Measurements from ENCODE around the gene FBH1. TPM values are rescaled to one million over a fixed set of nuclear protein-coding genes. Genes with fewer than 3 reads are reported as not detected.
A peak's percentile ranks its signal among the peaks of the same experiment; 100 is the strongest.

Gene FBH1
- total RNA-seq, 4 donors from 2014 or later = 62.6 to 96.9 (median 68.2) TPM

GRCh38 chr10:5882961-5883360 lies 7.1 kb upstream of the FBH1 start:
- H3K4me1 ChIP-seq = peaks cover 4 to 10% of the 10 kb centered on the region in 2 donors
- H3K27ac ChIP-seq = no peak overlapping the region
- H3K9me3 ChIP-seq = no peaks in the 10 kb centered on the region
- ATAC-seq (no peak), DNase-seq (no peak)
- no peaks in the 10 kb centered on the region for H3K27me3 ChIP-seq
- intact Hi-C loops (cut with DNase I; ENCODE audit: low total_unique reads) = no loop called here
- peaks cover 0 to 54% of the 10 kb centered on the region in 2 donors for H3K36me3 ChIP-seq
- H3K4me3 ChIP-seq = no peak overlapping the region
- no peak for TF ChIP-seq POLR2A (IDR thresholded peaks at IDR 0.05)
- TF ChIP-seq, protein P1, sequence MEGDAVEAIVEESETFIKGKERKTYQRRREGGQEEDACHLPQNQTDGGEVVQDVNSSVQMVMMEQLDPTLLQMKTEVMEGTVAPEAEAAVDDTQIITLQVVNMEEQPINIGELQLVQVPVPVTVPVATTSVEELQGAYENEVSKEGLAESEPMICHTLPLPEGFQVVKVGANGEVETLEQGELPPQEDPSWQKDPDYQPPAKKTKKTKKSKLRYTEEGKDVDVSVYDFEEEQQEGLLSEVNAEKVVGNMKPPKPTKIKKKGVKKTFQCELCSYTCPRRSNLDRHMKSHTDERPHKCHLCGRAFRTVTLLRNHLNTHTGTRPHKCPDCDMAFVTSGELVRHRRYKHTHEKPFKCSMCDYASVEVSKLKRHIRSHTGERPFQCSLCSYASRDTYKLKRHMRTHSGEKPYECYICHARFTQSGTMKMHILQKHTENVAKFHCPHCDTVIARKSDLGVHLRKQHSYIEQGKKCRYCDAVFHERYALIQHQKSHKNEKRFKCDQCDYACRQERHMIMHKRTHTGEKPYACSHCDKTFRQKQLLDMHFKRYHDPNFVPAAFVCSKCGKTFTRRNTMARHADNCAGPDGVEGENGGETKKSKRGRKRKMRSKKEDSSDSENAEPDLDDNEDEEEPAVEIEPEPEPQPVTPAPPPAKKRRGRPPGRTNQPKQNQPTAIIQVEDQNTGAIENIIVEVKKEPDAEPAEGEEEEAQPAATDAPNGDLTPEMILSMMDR (IDR thresholded peaks at IDR 0.05 in 4 of 5, conservative IDR thresholded peaks at IDR 0.05 in 1 of 5) = no peak
- in situ Hi-C loops (cut with MboI; ENCODE audit: low sequenced_read_pairs in 4 of 4) = no loop called here

GRCh38 chr10:5885619-5886018 lies 4.4 kb upstream of the FBH1 start:
- Histone ChIP-seq H3K4me1 (peaks cover 14 to 17% of the 10 kb centered on the region in 2 donors), H3K27me3 (no peaks in the 10 kb centered on the region), H3K4me3 (no peak overlapping the region), H3K27ac (no peak overlapping the region), H3K36me3 (peaks cover 0 to 42% of the 10 kb centered on the region in 2 donors), H3K9me3 (no peaks in the 10 kb centered on the region)
- no peak for ATAC-seq
- in situ Hi-C loops (cut with MboI; ENCODE audit: low sequenced_read_pairs in 4 of 4) (no loop called here), intact Hi-C loops (cut with DNase I; ENCODE audit: low total_unique reads) (loop anchor here (5.0 kb wide), 1 partner anchor 203 kb away; the partner anchor contains the start of gene TASOR2)
- no peak for DNase-seq
- TF ChIP-seq, protein P1 (IDR thresholded peaks at IDR 0.05 in 4 of 5, conservative IDR thresholded peaks at IDR 0.05 in 1 of 5) = no peak
- TF ChIP-seq POLR2A (IDR thresholded peaks at IDR 0.05) = no peak

GRCh38 chr10:5887029-5887428 lies 3.0 kb upstream of the FBH1 start:
- intact Hi-C loops (cut with DNase I; ENCODE audit: low total_unique reads) (loop anchor here (5.0 kb wide), 1 partner anchor 205 kb away; the partner anchor contains the start of gene TASOR2), in situ Hi-C loops (cut with MboI; ENCODE audit: low sequenced_read_pairs in 4 of 4) (no loop called here)
- H3K4me3 ChIP-seq = no peak overlapping the region
- H3K4me1 ChIP-seq = peaks cover 27 to 30% of the 10 kb centered on the region in 2 donors
- ATAC-seq (no peak), DNase-seq (no peak)
- H3K9me3 ChIP-seq = no peaks in the 10 kb centered on the region
- no peak for TF ChIP-seq POLR2A (IDR thresholded peaks at IDR 0.05)
- TF ChIP-seq, protein P1 (IDR thresholded peaks at IDR 0.05 in 4 of 5, conservative IDR thresholded peaks at IDR 0.05 in 1 of 5) = no peak
- H3K36me3 ChIP-seq = peaks cover 0 to 38% of the 10 kb centered on the region in 2 donors
- H3K27me3 ChIP-seq = no peaks in the 10 kb centered on the region
- H3K27ac ChIP-seq = no peak overlapping the region

DNA sequence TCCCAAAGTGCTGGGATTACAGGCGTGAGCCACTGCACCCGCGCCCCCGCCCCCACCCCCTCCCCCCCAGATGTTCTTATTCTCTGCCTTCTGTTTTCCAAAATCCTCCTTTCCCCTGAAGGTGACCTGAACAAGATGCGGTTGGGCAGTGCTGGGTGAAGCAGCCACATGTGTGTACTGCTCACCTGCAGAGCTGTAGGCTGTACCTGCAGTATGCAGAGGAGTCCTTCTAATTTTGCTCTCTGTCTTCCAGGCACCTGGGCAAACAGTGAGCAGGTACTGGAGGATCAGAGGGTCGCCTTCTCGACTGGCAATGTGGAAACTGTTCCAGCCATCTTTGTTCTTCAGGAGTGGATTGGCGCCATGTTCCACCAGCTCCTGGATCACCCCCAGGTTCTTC lies 2.4 kb upstream of the FBH1 start:
- Histone ChIP-seq H3K27ac (no peak overlapping the region), H3K4me1 (peaks cover 33 to 36% of the 10 kb centered on the region in 2 donors), H3K9me3 (no peaks in the 10 kb centered on the region), H3K36me3 (peaks cover 0 to 31% of the 10 kb centered on the region in 2 donors), H3K27me3 (no peaks in the 10 kb centered on the region), H3K4me3 (no peak overlapping the region)
- no peak for DNase-seq
- TF ChIP-seq, protein P1 (IDR thresholded peaks at IDR 0.05 in 4 of 5, conservative IDR thresholded peaks at IDR 0.05 in 1 of 5) = no peak
- TF ChIP-seq POLR2A (IDR thresholded peaks at IDR 0.05) = no peak
- no peak for ATAC-seq
- intact Hi-C loops (cut with DNase I; ENCODE audit: low total_unique reads) (loop anchor here (5.0 kb wide), 1 partner anchor 205 kb away; the partner anchor contains the start of gene TASOR2), in situ Hi-C loops (cut with MboI; ENCODE audit: low sequenced_read_pairs in 4 of 4) (no loop called here)

GRCh38 chr10:5888351-5888750 lies 1.7 kb upstream of the FBH1 start:
- Histone ChIP-seq H3K4me3 (peak overlapping the region; percentile 67 to 91 (median 73)), H3K36me3 (peaks cover 0 to 24% of the 10 kb centered on the region in 2 donors), H3K27me3 (no peaks in the 10 kb centered on the region), H3K27ac (peak overlapping the region; percentile 76 to 95 (median 88)), H3K9me3 (no peaks in the 10 kb centered on the region), H3K4me1 (peaks cover 38 to 43% of the 10 kb centered on the region in 2 donors)
- intact Hi-C loops (cut with DNase I; ENCODE audit: low total_unique reads) (loop anchor here (5.0 kb wide), 1 partner anchor 206 kb away; the partner anchor contains the start of gene TASOR2), in situ Hi-C loops (cut with MboI; ENCODE audit: low sequenced_read_pairs in 4 of 4) (no loop called here)
- ATAC-seq = no peak
- DNase-seq = no peak
- TF ChIP-seq, protein P1 (IDR thresholded peaks at IDR 0.05 in 4 of 5, conservative IDR thresholded peaks at IDR 0.05 in 1 of 5) = no peak
- TF ChIP-seq POLR2A (IDR thresholded peaks at IDR 0.05) = no peak

All from gastrocnemius medialis (tissue), 4 donors.